Measurements from ENCODE around the gene NUDT16L1.

GRCh38 chr16:4737545-4737944 is 44.2 kb downstream of the NUDT16L1 start:
- TF ChIP-seq CTCF (IDR thresholded peaks at IDR 0.05; ENCODE audit: borderline replicate concordance, extremely low read depth, low read length, poor library complexity, severe bottlenecking) (no peak), EZH2 (IDR thresholded peaks at IDR 0.05; ENCODE audit: borderline replicate concordance, low read depth, low read length, severe bottlenecking) (no peak)

Data from DND-41 (cell line).